GOT3 (cell line): ENCODE measurements around the gene NRP1.
"Not testable (repeated sequence)": the region's sequence is repeated elsewhere in the genome, so short reads cannot be mapped to it uniquely, and the experiment has no call there.

Experiments used
- DNase-seq: peaks from one replicate; lab custom pipeline; 2025; ENCODE audit warnings: mixed read lengths; lab: John Stamatoyannopoulos, UW

NRP1 gene

GRCh38 chr10:33150146-33150545 lies 184.3 kb downstream of the NRP1 start:
- no peak for DNase-seq

GRCh38 chr10:33147013-33147310 lies 187.5 kb downstream of the NRP1 start:
- no peak for DNase-seq

- no peak for DNase-seq
These were observed 188.1 kb downstream of the NRP1 start for GRCh38 chr10:33146189-33147012.

- no peak for DNase-seq
These were observed 188.8 kb downstream of the NRP1 start for GRCh38 chr10:33145451-33146188.

GRCh38 chr10:33143160-33143728 lies 191.2 kb downstream of the NRP1 start:
- DNase-seq, result no peak

GRCh38 chr10:33142295-33142694 lies 192.2 kb downstream of the NRP1 start:
- DNase-seq, result no peak

- DNase-seq, result no peak
These were observed 193.2 kb downstream of the NRP1 start for GRCh38 chr10:33141251-33141650.

GRCh38 chr10:33139181-33139646 lies 195.3 kb downstream of the NRP1 start:
- no peak for DNase-seq

- not testable (repeated sequence) for DNase-seq
These were observed 195.8 kb downstream of the NRP1 start for GRCh38 chr10:33138686-33139085.

GRCh38 chr10:33137356-33138005 lies 197.0 kb downstream of the NRP1 start:
- no peak for DNase-seq

- no peak for DNase-seq
These were observed 197.7 kb downstream of the NRP1 start for GRCh38 chr10:33136781-33137180.

- no peak for DNase-seq
These were observed 198.2 kb downstream of the NRP1 start for GRCh38 chr10:33136271-33136670.

- DNase-seq, result peak; percentile 48
These were observed 200.3 kb downstream of the NRP1 start for GRCh38 chr10:33134011-33134751.

GRCh38 chr10:33133557-33133956 lies 200.9 kb downstream of the NRP1 start:
- no peak for DNase-seq

- no peak for DNase-seq
These were observed 201.8 kb downstream of the NRP1 start for GRCh38 chr10:33132626-33133025.

- DNase-seq, result no peak
These were observed 204.5 kb downstream of the NRP1 start for GRCh38 chr10:33129996-33130386.

GRCh38 chr10:33129141-33129995 lies 205.1 kb downstream of the NRP1 start:
- DNase-seq, result peak; percentile 64

- DNase-seq, result no peak
These were observed 206.8 kb downstream of the NRP1 start for GRCh38 chr10:33127622-33128021.
